ENCODE data around the gene STOX1. TPM values are rescaled to one million over a fixed set of nuclear protein-coding genes. Genes with fewer than 3 reads are reported as not detected.
A peak's percentile ranks its signal among the peaks of the same experiment; 100 is the strongest.

STOX1 gene
- total and polyA plus RNA-seq, 2 of the 13 experiments (the other 11 are each of a cell fraction or from before 2014, with no cell fraction given): 2.5 to 6.0 TPM

- TF ChIP-seq ZNF503 (CRISPR knock-in tag; IDR thresholded peaks at IDR 0.05) (no peak), ATM (IDR thresholded peaks at IDR 0.05; ENCODE audit: borderline replicate concordance) (no peak), ATF6 (CRISPR knock-in tag; conservative IDR thresholded peaks at IDR 0.05) (no peak), NR2F2 (IDR thresholded peaks at IDR 0.05; ENCODE audit: borderline replicate concordance, low read depth) (no peak), SALL1 (CRISPR knock-in tag; IDR thresholded peaks at IDR 0.05) (no peak; the same call in 1 of the 2 replicates), AKAP8 (CRISPR knock-in tag; IDR thresholded peaks at IDR 0.05) (no peak), NR3C1 (CRISPR knock-in tag; IDR thresholded peaks at IDR 0.05) (no peak), ZNF788 (CRISPR knock-in tag; IDR thresholded peaks at IDR 0.05; ENCODE audit: borderline replicate concordance) (no peak), ZFP90 (CRISPR knock-in tag; IDR thresholded peaks at IDR 0.05; ENCODE audit: borderline replicate concordance) (peak; percentile 64; the same call in 1 of the 2 replicates), HMG20B (CRISPR knock-in tag; conservative IDR thresholded peaks at IDR 0.05) (no peak), ZNF367 (CRISPR knock-in tag; IDR thresholded peaks at IDR 0.05; ENCODE audit: borderline replicate concordance) (no peak), ZBTB46 (CRISPR knock-in tag; IDR thresholded peaks at IDR 0.05; ENCODE audit: borderline replicate concordance) (no peak), ZBTB40 (IDR thresholded peaks at IDR 0.05) (no peak), ZBTB40 (CRISPR knock-in tag; IDR thresholded peaks at IDR 0.05) (no peak)
Measured at GRCh38 chr10:68826764-68827591, at the start of gene STOX1 (continued).
